H1 (cell line): ENCODE data around the gene CDH12. TPM values are rescaled to one million over a fixed set of nuclear protein-coding genes. Genes with fewer than 3 reads are reported as not detected.

Source experiments
- CTCF ChIA-PET: fragments of 300-600 bp; sonication (Branson Sonifier 250); formaldehyde crosslinking; loops from one replicate; lab custom pipeline; 2021; ENCODE audit not compliant: partially characterized antibody; lab: Charles Lee
- POLR2A ChIA-PET: fragments of 300-600 bp; sonication (Branson Sonifier 250); formaldehyde crosslinking; loops from one replicate; lab custom pipeline; 2021; ENCODE audit warnings: inconsistent platforms; ENCODE audit not compliant: partially characterized antibody; lab: Charles Lee
- DNase-seq, 2 experiments: peaks; one replicate each; pipeline versions ENCODE4 v3.0.0 to v3.0.0-alpha.2; 2010 to 2022; ENCODE audit warnings: low spot score in 2 of 2, low read depth in 1 of 2, mixed read lengths in 1 of 2
- FAIRE-seq: peaks from 2 replicates; lab custom pipeline; 2011; peaks lifted over from hg19 to GRCh38; lab: Jason Lieb, UNC
- H2AFZ ChIP-seq: 2 replicates; pipeline ENCODE4 v1.8.1; 2012; ENCODE audit warnings: low read length, inconsistent platforms
- H2AK5ac ChIP-seq: 2 replicates; pipeline ENCODE4 v1.6.1; 2013; ENCODE audit warnings: low read depth, low read length
- H2BK120ac ChIP-seq: replicated peaks from 2 replicates; pipeline ENCODE3; 2013; ENCODE audit warnings: low read depth, low read length, inconsistent platforms
- H2BK12ac ChIP-seq: 2 replicates; pipeline ENCODE4 v1.6.1; 2013; ENCODE audit warnings: low read depth, low read length
- H2BK15ac ChIP-seq: 2 replicates; pipeline ENCODE4 v1.6.1; 2013; ENCODE audit warnings: low read length
- H2BK20ac ChIP-seq: 2 replicates; pipeline ENCODE4 v1.6.1; 2013; ENCODE audit warnings: low read length
- H2BK5ac ChIP-seq: 2 replicates; pipeline ENCODE4 v1.6.1; 2013; ENCODE audit warnings: low read depth, low read length
- H3K14ac ChIP-seq: 2 replicates; pipeline ENCODE4 v1.6.1; 2013; ENCODE audit warnings: inconsistent platforms; ENCODE audit not compliant: insufficient read length
- H3K18ac ChIP-seq: 2 replicates; pipeline ENCODE4 v1.6.1; 2013; ENCODE audit warnings: low read length; ENCODE audit errors: extremely low read depth
- H3K23ac ChIP-seq: 2 replicates; pipeline ENCODE4 v1.6.1; 2013; ENCODE audit warnings: inconsistent platforms; ENCODE audit not compliant: insufficient read length
- H3K23me2 ChIP-seq: 2 replicates; pipeline ENCODE4 v1.6.1; 2013; ENCODE audit warnings: low read depth, low read length
- H3K27ac ChIP-seq: 2 replicates; pipeline ENCODE4 v1.6.1; 2011; ENCODE audit warnings: low read depth, low read length, inconsistent platforms
- H3K27me3 ChIP-seq, 4 experiments: replicated peaks in 1 of 4; 1 replicate in 1 of 4; 2 replicates in 3 of 4; pipeline versions ENCODE4 v1.6.1 to v1.8.1; 2011 to 2013; ENCODE audit warnings: low read length in 3 of 4, mild to moderate bottlenecking in 3 of 4, inconsistent platforms in 2 of 4, mixed read lengths in 2 of 4, moderate library complexity in 1 of 4; ENCODE audit not compliant: control insufficient read depth in 3 of 4, insufficient read depth in 3 of 4; ENCODE audit errors: extremely low read depth in 1 of 4
- H3K36me3 ChIP-seq, 4 experiments: 2 replicates each; pipeline versions ENCODE4 v1.6.1 to v1.8.1; 2011 to 2013; ENCODE audit warnings: mild to moderate bottlenecking in 4 of 4, low read length in 3 of 4, moderate library complexity in 2 of 4, control low read depth in 1 of 4, inconsistent platforms in 1 of 4; ENCODE audit not compliant: insufficient read depth in 4 of 4, control insufficient read depth in 2 of 4
- H3K4ac ChIP-seq: replicated peaks from 2 replicates; pipeline ENCODE3; 2013; ENCODE audit warnings: low read length, low read depth, mixed read lengths, inconsistent platforms; ENCODE audit not compliant: insufficient read length
- H3K4me1 ChIP-seq, 4 experiments: replicated peaks in 1 of 4; 1 replicate in 1 of 4; 2 replicates in 3 of 4; pipeline versions ENCODE4 v1.6.1 to v1.8.1; 2011 to 2013; ENCODE audit warnings: low read length in 3 of 4, inconsistent platforms in 2 of 4, mixed read lengths in 1 of 4; ENCODE audit not compliant: insufficient read depth in 4 of 4, control insufficient read depth in 3 of 4
- H3K4me2 ChIP-seq, 2 experiments: 2 replicates each; pipeline versions ENCODE4 v1.6.1 to v1.8.1; 2011 to 2013; ENCODE audit warnings: low read depth in 2 of 2, low read length in 2 of 2, control low read depth in 1 of 2, inconsistent platforms in 1 of 2, mild to moderate bottlenecking in 1 of 2; ENCODE audit not compliant: insufficient read depth in 1 of 2
- H3K4me3 ChIP-seq, 4 experiments: fragments of 200-600, 300-600 bp in 1 of 4; sonication (generic), shearing (Covaris generic), sonication (Bioruptor Twin) in 1 of 4; 2 replicates each; pipeline versions ENCODE4 v1.5.1 to v1.8.1; 2011 to 2016; ENCODE audit warnings: low read length in 4 of 4, low read depth in 3 of 4, control low read depth in 2 of 4, inconsistent platforms in 2 of 4, mild to moderate bottlenecking in 2 of 4, mixed read lengths in 1 of 4, moderate library complexity in 1 of 4; ENCODE audit not compliant: insufficient read depth in 2 of 4; ENCODE audit errors: extremely low read depth in 1 of 4
- H3K56ac ChIP-seq: replicated peaks from 2 replicates; pipeline ENCODE3; 2013; ENCODE audit warnings: low read depth, mild to moderate bottlenecking, mixed read lengths, low read length, inconsistent platforms; ENCODE audit not compliant: insufficient read length
- H3K79me1 ChIP-seq: 2 replicates; pipeline ENCODE4 v1.6.1; 2013; ENCODE audit warnings: low read depth, low read length, control low read depth
- H3K79me2 ChIP-seq, 2 experiments: 2 replicates each; pipeline versions ENCODE4 v1.6.1 to v1.8.1; 2012 to 2013; ENCODE audit warnings: low read length in 2 of 2, mild to moderate bottlenecking in 2 of 2, inconsistent platforms in 1 of 2; ENCODE audit not compliant: insufficient read depth in 2 of 2, control insufficient read depth in 1 of 2
- H3K9ac ChIP-seq, 4 experiments: replicated peaks in 1 of 4; 1 replicate in 1 of 4; 2 replicates in 3 of 4; pipeline versions ENCODE4 v1.6.1 to v1.8.1; 2011 to 2013; ENCODE audit warnings: low read depth in 3 of 4, low read length in 3 of 4, control low read depth in 2 of 4, mild to moderate bottlenecking in 2 of 4, moderate library complexity in 2 of 4, inconsistent platforms in 1 of 4; ENCODE audit errors: extremely low read depth in 1 of 4
- H3K9me3 ChIP-seq, 2 experiments: 2 replicates each; pipeline versions ENCODE4 v1.6.1 to v1.8.1; 2012 to 2013; ENCODE audit warnings: mild to moderate bottlenecking in 2 of 2, moderate library complexity in 2 of 2, control low read depth in 1 of 2, inconsistent platforms in 1 of 2, low read depth in 1 of 2, low read length in 1 of 2, mixed read lengths in 1 of 2; ENCODE audit not compliant: insufficient read depth in 2 of 2
- H4K20me1 ChIP-seq, 2 experiments: replicated peaks in 1 of 2; 2 replicates each; pipeline versions ENCODE3 to v1.8.1; 2011 to 2013; ENCODE audit warnings: inconsistent platforms in 2 of 2, low read length in 2 of 2, mild to moderate bottlenecking in 1 of 2; ENCODE audit not compliant: insufficient read depth in 2 of 2, control insufficient read depth in 1 of 2
- H4K5ac ChIP-seq: 2 replicates; pipeline ENCODE4 v1.6.1; 2013; ENCODE audit warnings: low read length, low read depth, mixed read lengths, inconsistent platforms; ENCODE audit not compliant: insufficient read length
- H4K8ac ChIP-seq: 2 replicates; pipeline ENCODE4 v1.8.0; 2013; ENCODE audit warnings: mild to moderate bottlenecking, moderate library complexity, low read length, inconsistent platforms; ENCODE audit not compliant: insufficient read depth; ENCODE audit errors: extremely low read depth
- H4K91ac ChIP-seq: replicated peaks from 2 replicates; pipeline ENCODE3; 2013; ENCODE audit warnings: low read length, mixed read lengths, inconsistent platforms; ENCODE audit not compliant: insufficient read length
- CREB1 ChIP-seq: IDR thresholded peaks from 2 replicates; pipeline ENCODE4 v1.6.1; 2012; ENCODE audit warnings: inconsistent platforms
- EZH2 ChIP-seq: fragments of 200-600 bp; sonication (generic); IDR thresholded peaks from 2 replicates; pipeline ENCODE4 v1.7.1; 2012; ENCODE audit warnings: low read depth, mild to moderate bottlenecking, moderate library complexity, low read length, inconsistent platforms; ENCODE audit not compliant: severe bottlenecking
- FOSL1 ChIP-seq: IDR thresholded peaks from 2 replicates; pipeline ENCODE4 v1.6.1; 2011; ENCODE audit warnings: mild to moderate bottlenecking, low read depth, low read length, moderate library complexity; ENCODE audit not compliant: insufficient read depth
- GTF2F1 ChIP-seq: IDR thresholded peaks from 2 replicates; pipeline ENCODE4 v1.6.1; 2012; ENCODE audit warnings: low read depth, low read length, improper control_type of control experiment, borderline replicate concordance
- NRF1 ChIP-seq: IDR thresholded peaks from 2 replicates; pipeline ENCODE4 v1.6.1; 2011; ENCODE audit warnings: mild to moderate bottlenecking, low read depth, low read length, improper control_type of control experiment
- RNF2 ChIP-seq: fragments of 200-900, 300-1000 bp; sonication (generic); IDR thresholded peaks from 2 replicates; pipeline ENCODE4 v1.7.1; 2016; ENCODE audit warnings: borderline replicate concordance, low read depth, mild to moderate bottlenecking, antibody characterized with exemption, low read length; ENCODE audit not compliant: poor library complexity, severe bottlenecking; ENCODE audit errors: missing control alignments
- RXRA ChIP-seq: IDR thresholded peaks from 2 replicates; pipeline ENCODE4 v1.6.1; 2011; ENCODE audit warnings: low read depth, mild to moderate bottlenecking, low read length, moderate library complexity; ENCODE audit not compliant: insufficient read depth
- SIN3A ChIP-seq, 2 experiments: IDR thresholded peaks in 1 of 2; conservative IDR thresholded peaks in 1 of 2; 2 replicates each; pipeline ENCODE4 v1.6.1; 2011 to 2012; ENCODE audit warnings: low read length in 2 of 2, improper control_type of control experiment in 1 of 2, low read depth in 1 of 2, mild to moderate bottlenecking in 1 of 2
- SIRT6 ChIP-seq: IDR thresholded peaks from one replicate; pipeline ENCODE4 v1.7.1; 2012; ENCODE audit warnings: low read length, inconsistent platforms
- SP4 ChIP-seq: IDR thresholded peaks from 2 replicates; pipeline ENCODE4 v1.6.1; 2012; ENCODE audit warnings: low read length, inconsistent platforms
- TBP ChIP-seq: IDR thresholded peaks from 2 replicates; pipeline ENCODE4 v1.6.1; 2011; ENCODE audit warnings: low read depth, low read length, improper control_type of control experiment
- whole genome bisulfite sequencing, 2 experiments: shearing (Covaris generic) in 1 of 2; methylation state at CpG; one replicate each; pipeline versions ENCODE4 v1.1.6 to v1.1.7; 2013 to 2015; ENCODE audit warnings: low lambda C conversion rate in 2 of 2, mixed read lengths in 2 of 2, inconsistent platforms in 1 of 2, low coverage in 1 of 2, missing lambda C conversion rate in 1 of 2; ENCODE audit not compliant: insufficient replicate concordance in 2 of 2, insufficient coverage in 1 of 2, insufficient read length in 1 of 2; ENCODE audit errors: extremely low coverage in 1 of 2, missing lambda C conversion rate in 1 of 2; 5-methylcytosine and 5-hydroxymethylcytosine counted together
- polyA plus RNA-seq, 7 experiments: library from polyadenylated mRNA; depleted of rRNA in 3 of 7; stranded (reverse) in 5 of 7; unstranded in 2 of 7; fragments of >200 nt in 5 of 7; fragments of 200-250 nt in 2 of 7; gene quantifications; 1 replicate in 5 of 7; 2 replicates in 1 of 7; 4 replicates in 1 of 7; pipeline versions ENCODE4 v1.2.1 to v1.2.3, GENCODE V29; 2011 to 2013; ENCODE audit warnings: missing spikeins in 2 of 7, mixed read lengths in 2 of 7
- total RNA-seq: library from RNA; stranded (reverse); fragmentation: NEBNext Ultra II Directional; extraction: Animal tissue kit (Norgen Biotek cat#: 25700); gene quantifications from 2 replicates; pipeline ENCODE4 v1.2.1, GENCODE V29; 2021
- TF ChIP-seq, protein P1 (sequence below), 3 experiments: IDR thresholded peaks; 1 replicate in 2 of 3; 2 replicates in 1 of 3; pipeline versions ENCODE4 v1.5.1 to v1.6.1; 2011; ENCODE audit warnings: low read length in 3 of 3, mild to moderate bottlenecking in 3 of 3, inconsistent platforms in 2 of 3, low read depth in 1 of 3, moderate library complexity in 1 of 3; ENCODE audit not compliant: insufficient read depth in 1 of 3; ENCODE audit errors: control extremely low read depth in 1 of 3

CDH12 gene
- total and polyA plus RNA-seq, 2 of the 8 experiments (the other 6 are each of a cell fraction or from before 2014, with no cell fraction given), result 0.03 TPM; not detected in 1

DNA sequence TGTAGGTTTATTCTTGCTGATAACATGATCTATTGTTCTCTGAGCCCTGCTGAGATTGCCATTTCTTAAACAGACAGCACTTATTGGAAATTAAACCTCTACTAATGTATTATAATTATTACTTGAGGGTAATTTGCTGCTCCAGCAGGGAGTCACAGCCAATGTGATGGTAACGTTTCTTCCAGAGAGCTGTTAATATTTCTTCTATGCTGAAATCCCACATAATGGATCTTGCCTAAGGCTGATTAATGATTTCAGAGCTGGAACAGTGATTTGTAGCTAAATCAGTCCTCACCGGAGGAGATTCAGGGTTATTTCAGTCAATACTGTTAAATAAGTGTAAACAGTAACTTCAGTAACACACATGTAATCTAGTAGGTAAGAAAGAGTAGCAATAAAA, 170.1 kb downstream of the CDH12 start:
- ChIA-PET CTCF (no interaction called here), POLR2A (no interaction called here)
- no peak overlapping the region for H4K5ac ChIP-seq
- H3K4me1 ChIP-seq, result no peaks in the 10 kb centered on the region
- no peak overlapping the region for H3K56ac ChIP-seq
- WGBS, 2 experiments, result 89% methylated on average over 2 of the region's 2 CpGs; no CpG with 5 or more reads in 1 of the 2 experiments
- H2BK20ac ChIP-seq, result no peak overlapping the region
- no peak overlapping the region for H3K4me3 ChIP-seq
- no peak overlapping the region for H2AK5ac ChIP-seq
- no peaks in the 10 kb centered on the region for H3K27me3 ChIP-seq
- no peak overlapping the region for H2BK12ac ChIP-seq
- H4K8ac ChIP-seq, result no peak overlapping the region
- H3K4ac ChIP-seq, result no peak overlapping the region
- no peak overlapping the region for H3K18ac ChIP-seq
- H3K27ac ChIP-seq, result no peak overlapping the region
- H2AFZ ChIP-seq, result no peak overlapping the region
- no peak overlapping the region for H2BK5ac ChIP-seq
- no peak overlapping the region for H2BK15ac ChIP-seq
- no peaks in the 10 kb centered on the region for H3K36me3 ChIP-seq
- H3K79me2 ChIP-seq, result no peaks in the 10 kb centered on the region
- H3K79me1 ChIP-seq, result no peaks in the 10 kb centered on the region
- H2BK120ac ChIP-seq, result no peak overlapping the region
- H3K23ac ChIP-seq, result no peak overlapping the region
- no peaks in the 10 kb centered on the region for H4K20me1 ChIP-seq
- H3K9me3 ChIP-seq, result no peaks in the 10 kb centered on the region
- H3K14ac ChIP-seq, result no peak overlapping the region
- H3K9ac ChIP-seq, result no peak overlapping the region
- H3K23me2 ChIP-seq, result no peaks in the 10 kb centered on the region; the same call in 1 of the 2 replicates
- FAIRE-seq (no peak), DNase-seq (no peak)
- H4K91ac ChIP-seq, result no peak overlapping the region
- H3K4me2 ChIP-seq, result no peak overlapping the region
- TF ChIP-seq RXRA, result no peak
- TF ChIP-seq EZH2, result no peak
- TF ChIP-seq SIN3A (conservative IDR thresholded peaks at IDR 0.05 in 1 of 2, IDR thresholded peaks at IDR 0.05 in 1 of 2; ENCODE audit: low read depth in 1 of 2, low read length in 2 of 2), result no peak
- TF ChIP-seq FOSL1, result no peak
- no peak for TF ChIP-seq CREB1
- no peak for TF ChIP-seq NRF1
- TF ChIP-seq RNF2, result no peak
- TF ChIP-seq TBP, result no peak
- no peak for TF ChIP-seq SIRT6
- TF ChIP-seq SP4, result no peak
- TF ChIP-seq, protein P1, sequence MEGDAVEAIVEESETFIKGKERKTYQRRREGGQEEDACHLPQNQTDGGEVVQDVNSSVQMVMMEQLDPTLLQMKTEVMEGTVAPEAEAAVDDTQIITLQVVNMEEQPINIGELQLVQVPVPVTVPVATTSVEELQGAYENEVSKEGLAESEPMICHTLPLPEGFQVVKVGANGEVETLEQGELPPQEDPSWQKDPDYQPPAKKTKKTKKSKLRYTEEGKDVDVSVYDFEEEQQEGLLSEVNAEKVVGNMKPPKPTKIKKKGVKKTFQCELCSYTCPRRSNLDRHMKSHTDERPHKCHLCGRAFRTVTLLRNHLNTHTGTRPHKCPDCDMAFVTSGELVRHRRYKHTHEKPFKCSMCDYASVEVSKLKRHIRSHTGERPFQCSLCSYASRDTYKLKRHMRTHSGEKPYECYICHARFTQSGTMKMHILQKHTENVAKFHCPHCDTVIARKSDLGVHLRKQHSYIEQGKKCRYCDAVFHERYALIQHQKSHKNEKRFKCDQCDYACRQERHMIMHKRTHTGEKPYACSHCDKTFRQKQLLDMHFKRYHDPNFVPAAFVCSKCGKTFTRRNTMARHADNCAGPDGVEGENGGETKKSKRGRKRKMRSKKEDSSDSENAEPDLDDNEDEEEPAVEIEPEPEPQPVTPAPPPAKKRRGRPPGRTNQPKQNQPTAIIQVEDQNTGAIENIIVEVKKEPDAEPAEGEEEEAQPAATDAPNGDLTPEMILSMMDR (IDR thresholded peaks at IDR 0.05; ENCODE audit: control extremely low read depth in 1 of 3, insufficient read depth in 1 of 3, low read depth in 1 of 3, low read length in 3 of 3), result no peak
- no peak for TF ChIP-seq GTF2F1
